ENCODE results near the gene LRRC74B. TPM values are rescaled to one million over a fixed set of nuclear protein-coding genes. Genes with fewer than 3 reads are reported as not detected.
"Not testable (repeated sequence)": the region's sequence is repeated elsewhere in the genome, so short reads cannot be mapped to it uniquely, and the experiment has no call there.

Gene LRRC74B
- total and polyA plus RNA-seq, 7 donors, result 0.22 to 0.51 (median 0.30) TPM; not detected in 4

DNA sequence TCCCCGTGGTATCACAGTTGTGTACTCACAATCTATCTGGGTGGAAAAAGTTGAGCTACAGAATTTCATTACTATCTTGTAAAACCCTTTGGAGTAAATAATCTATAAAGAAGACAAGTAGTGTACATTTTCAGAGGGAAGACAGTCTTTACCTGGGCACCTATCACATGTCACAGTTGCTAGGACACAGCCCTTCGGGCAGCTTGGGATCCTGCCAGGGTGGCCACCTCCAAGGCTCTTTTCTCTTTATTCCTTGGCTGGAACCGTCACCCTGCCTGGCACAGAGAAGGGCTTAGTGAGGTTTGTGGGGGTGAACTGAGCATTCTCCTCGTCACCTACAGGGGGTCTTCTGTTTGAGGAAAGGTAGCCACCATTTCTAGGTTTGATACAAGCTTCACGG, 23.6 kb downstream of the LRRC74B start:
- WGBS, 3 donors, result 53 to 68% (median 64%) methylated on average over 5 of the region's 5 CpGs
- intact Hi-C loops (cut with DNase I), result loop anchor here in 1 of 2 donors (10.0 kb wide), 1 partner anchor 75 kb away; no protein-coding TSS in a partner anchor
- Histone ChIP-seq H3K4me1 (no peaks in the 10 kb centered on the region), H3K27me3 (ENCODE audit: insufficient read depth in 3 of 3, low read length in 2 of 3) (no peaks in the 10 kb centered on the region), H3K9me3 (no peaks in the 10 kb centered on the region), H3K4me3 (no peak overlapping the region), H3K36me3 (ENCODE audit: insufficient read depth in 1 of 2, low read depth in 1 of 2) (no peaks in the 10 kb centered on the region), H3K27ac (no peak overlapping the region)
- no peak for TF ChIP-seq CTCF (IDR thresholded peaks at IDR 0.05)
- ATAC-seq (no peak), DNase-seq (no peak)

GRCh38 chr22:21070690-21071615, 25.2 kb downstream of the LRRC74B start:
- no peak overlapping the region for H3K27ac ChIP-seq
- H3K4me3 ChIP-seq, result no peak overlapping the region
- no peak for TF ChIP-seq CTCF (IDR thresholded peaks at IDR 0.05)
- ATAC-seq (no peak), DNase-seq (no peak)
- 76 to 88% (median 79%) methylated on average over 17 of the region's 17 CpGs for WGBS, 3 donors
- intact Hi-C loops (cut with DNase I), result loop anchor here in 1 of 2 donors (10.0 kb wide), 1 partner anchor 186 kb away; no protein-coding TSS in a partner anchor
- H3K9me3 ChIP-seq, result no peaks in the 10 kb centered on the region
- no peaks in the 10 kb centered on the region for H3K4me1 ChIP-seq
- no peaks in the 10 kb centered on the region for H3K27me3 ChIP-seq (ENCODE audit: insufficient read depth in 3 of 3, low read length in 2 of 3)
- no peaks in the 10 kb centered on the region for H3K36me3 ChIP-seq (ENCODE audit: insufficient read depth in 1 of 2, low read depth in 1 of 2)

- H3K36me3 ChIP-seq (ENCODE audit: insufficient read depth in 1 of 2, low read depth in 1 of 2); H3K4me3 ChIP-seq; H3K27ac ChIP-seq; H3K4me1 ChIP-seq; H3K27me3 ChIP-seq (ENCODE audit: insufficient read depth in 3 of 3, low read length in 2 of 3); H3K9me3 ChIP-seq; ATAC-seq; DNase-seq: not testable (repeated sequence)
- intact Hi-C loops (cut with DNase I), result loop anchor here in 1 of 2 donors (10.0 kb wide), 1 partner anchor 187 kb away; no protein-coding TSS in a partner anchor
- WGBS, 3 donors, result 77 to 78% (median 78%) methylated on average over 8 of the region's 8 CpGs
These were observed 26.1 kb downstream of the LRRC74B start for GRCh38 chr22:21071796-21072195.

- H3K4me1 ChIP-seq, result no peaks in the 10 kb centered on the region
- H3K27ac ChIP-seq, result no peak overlapping the region
- H3K9me3 ChIP-seq, result no peaks in the 10 kb centered on the region
- no peaks in the 10 kb centered on the region for H3K36me3 ChIP-seq (ENCODE audit: insufficient read depth in 1 of 2, low read depth in 1 of 2)
- H3K4me3 ChIP-seq, result no peak overlapping the region
- WGBS, 3 donors, result 70 to 84% (median 81%) methylated on average over 3 of the region's 3 CpGs
- DNase-seq (no peak), ATAC-seq (no peak)
- peaks cover 0 to 2% (median 0%) of the 10 kb centered on the region in 3 donors for H3K27me3 ChIP-seq (ENCODE audit: insufficient read depth in 3 of 3, low read length in 2 of 3)
- no peak for TF ChIP-seq CTCF (IDR thresholded peaks at IDR 0.05)
- intact Hi-C loops (cut with DNase I), result loop anchor here in 1 of 2 donors (10.0 kb wide), 1 partner anchor 188 kb away; no protein-coding TSS in a partner anchor
These were observed 27.3 kb downstream of the LRRC74B start for GRCh38 chr22:21073023-21073422.

- no peak overlapping the region for H3K27ac ChIP-seq
- TF ChIP-seq CTCF (IDR thresholded peaks at IDR 0.05), result no peak
- no peaks in the 10 kb centered on the region for H3K9me3 ChIP-seq
- no peak for DNase-seq
- ATAC-seq, result no peak
- H3K4me3 ChIP-seq, result no peak overlapping the region
- 78 to 85% (median 82%) methylated on average over 5 of the region's 5 CpGs for WGBS, 3 donors
- peaks cover 0 to 2% (median 0%) of the 10 kb centered on the region in 3 donors for H3K27me3 ChIP-seq (ENCODE audit: insufficient read depth in 3 of 3, low read length in 2 of 3)
- no peaks in the 10 kb centered on the region for H3K36me3 ChIP-seq (ENCODE audit: insufficient read depth in 1 of 2, low read depth in 1 of 2)
- no peaks in the 10 kb centered on the region for H3K4me1 ChIP-seq
- intact Hi-C loops (cut with DNase I), result loop anchor here in 1 of 2 donors (10.0 kb wide), 1 partner anchor 189 kb away; no protein-coding TSS in a partner anchor
These were observed 27.7 kb downstream of the LRRC74B start for GRCh38 chr22:21073482-21073881.
